SU-DHL-6 (cell line): ENCODE measurements around the gene SF3B4.

Experiments
- CTCF ChIP-seq: fragments of 200-600 bp; sonication (generic); IDR thresholded peaks from one replicate; pipeline ENCODE4 v1.5.1; 2017; ENCODE audit warnings: antibody characterized with exemption, mild to moderate bottlenecking, low read length, moderate library complexity; ENCODE audit not compliant: insufficient read depth, poor library complexity, severe bottlenecking
- EZH2phosphoT487 ChIP-seq: fragments of 200-600 bp; sonication (generic), shearing (Covaris generic); conservative IDR thresholded peaks from 2 replicates; pipeline ENCODE4 v1.6.1; 2018; ENCODE audit warnings: mild to moderate bottlenecking, antibody characterized with exemption, low read length, moderate library complexity, mixed read lengths

- no peak for TF ChIP-seq CTCF
- TF ChIP-seq EZH2phosphoT487: no peak
These were observed 42.1 kb downstream of the SF3B4 start for GRCh38 chr1:149885339-149886120.
